Measurements from ENCODE around the gene CCDC3.

Gene CCDC3

GRCh38 chr10:12960941-12961340 lies 40.6 kb downstream of the CCDC3 start:
- DNase-seq = no peak

GRCh38 chr10:12960334-12960898 lies 41.1 kb downstream of the CCDC3 start:
- no peak for DNase-seq

GRCh38 chr10:12958546-12959110 lies 42.9 kb downstream of the CCDC3 start:
- DNase-seq = no peak

- DNase-seq = no peak
Observed at GRCh38 chr10:12957081-12957480, 44.4 kb downstream of the CCDC3 start.

- no peak for DNase-seq
Observed at GRCh38 chr10:12954866-12955265, 46.6 kb downstream of the CCDC3 start.

- DNase-seq = no peak
Observed at GRCh38 chr10:12950583-12951128, 50.9 kb downstream of the CCDC3 start.

- peak; percentile 21 for DNase-seq
Observed at GRCh38 chr10:12949248-12949647, 52.3 kb downstream of the CCDC3 start.

- no peak for DNase-seq
Observed at GRCh38 chr10:12947741-12948140, 53.8 kb downstream of the CCDC3 start.

GRCh38 chr10:12946372-12946771 lies 55.1 kb downstream of the CCDC3 start:
- no peak for DNase-seq

- peak; percentile 73 for DNase-seq
Observed at GRCh38 chr10:12945690-12946359, 55.7 kb downstream of the CCDC3 start.

GRCh38 chr10:12944931-12945330 lies 56.6 kb downstream of the CCDC3 start:
- DNase-seq = peak; percentile 63

GRCh38 chr10:12943425-12943824 lies 58.1 kb downstream of the CCDC3 start:
- DNase-seq = no peak

- DNase-seq = no peak
Observed at GRCh38 chr10:12941966-12942365, 59.5 kb downstream of the CCDC3 start.

GRCh38 chr10:12940791-12941190 lies 60.7 kb downstream of the CCDC3 start:
- no peak for DNase-seq

- DNase-seq = no peak
Observed at GRCh38 chr10:12938271-12938670, 63.2 kb downstream of the CCDC3 start.

- no peak for DNase-seq
Observed at GRCh38 chr10:12937527-12937926, 64.0 kb downstream of the CCDC3 start.

- peak; percentile 77 for DNase-seq
Observed at GRCh38 chr10:12934777-12935176, 66.7 kb downstream of the CCDC3 start.

- no peak for DNase-seq
Observed at GRCh38 chr10:12929381-12929780, 72.1 kb downstream of the CCDC3 start.

- DNase-seq = no peak
Observed at GRCh38 chr10:12928571-12928970, 72.9 kb downstream of the CCDC3 start.

- no peak for DNase-seq
Observed at GRCh38 chr10:12927896-12928295, 73.6 kb downstream of the CCDC3 start.

GRCh38 chr10:12925845-12926244 lies 75.7 kb downstream of the CCDC3 start:
- no peak for DNase-seq

GRCh38 chr10:12924911-12925310 lies 76.6 kb downstream of the CCDC3 start:
- no peak for DNase-seq

GRCh38 chr10:12922117-12922900 lies 79.2 kb downstream of the CCDC3 start:
- DNase-seq = no peak

GRCh38 chr10:12921163-12921562 lies 80.3 kb downstream of the CCDC3 start:
- DNase-seq = no peak
